ENCODE data around the gene B3GNT2. TPM values are rescaled to one million over a fixed set of nuclear protein-coding genes. Genes with fewer than 3 reads are reported as not detected.

Gene B3GNT2
- polyA plus RNA-seq, 2 donors = 13.0 to 13.5 TPM

GRCh38 chr2:62243983-62244382, 48.1 kb downstream of the B3GNT2 start:
- no peak overlapping the region for H3K4me3 ChIP-seq (ENCODE audit: low read depth in 1 of 2, low read length in 2 of 2)
- 92 to 94% methylated on average over 6 of the region's 6 CpGs for WGBS, 2 donors

GRCh38 chr2:62248226-62248625, 52.3 kb downstream of the B3GNT2 start:
- Histone ChIP-seq H3K4me1 (ENCODE audit: control insufficient read depth in 2 of 2, insufficient read depth in 2 of 2, low read length in 1 of 2) (no peaks in the 10 kb centered on the region), H3K36me3 (ENCODE audit: control insufficient read depth in 2 of 2, insufficient read depth in 2 of 2, low read length in 1 of 2) (no peaks in the 10 kb centered on the region), H3K27ac (ENCODE audit: low read depth in 2 of 2, low read length in 1 of 2) (no peak overlapping the region), H3K27me3 (ENCODE audit: control insufficient read depth in 1 of 2, insufficient read depth in 2 of 2, low read length in 2 of 2) (no peaks in the 10 kb centered on the region), H3K4me3 (ENCODE audit: low read depth in 1 of 2, low read length in 2 of 2) (no peak overlapping the region), H3K9me3 (ENCODE audit: control insufficient read depth in 2 of 2, insufficient read depth in 1 of 2, low read depth in 1 of 2, low read length in 1 of 2) (no peaks in the 10 kb centered on the region)
- whole genome bisulfite sequencing, 2 donors = 82 to 85% methylated on average over 3 of the region's 3 CpGs

More at GRCh38 chr2:62243983-62244382, 48.1 kb downstream of the B3GNT2 start:
- H3K27ac ChIP-seq (ENCODE audit: low read depth in 2 of 2, low read length in 1 of 2) = no peak overlapping the region
- no peaks in the 10 kb centered on the region for H3K36me3 ChIP-seq (ENCODE audit: control insufficient read depth in 2 of 2, insufficient read depth in 2 of 2, low read length in 1 of 2)
- no peaks in the 10 kb centered on the region for H3K27me3 ChIP-seq (ENCODE audit: control insufficient read depth in 1 of 2, insufficient read depth in 2 of 2, low read length in 2 of 2)
- no peaks in the 10 kb centered on the region for H3K4me1 ChIP-seq (ENCODE audit: control insufficient read depth in 2 of 2, insufficient read depth in 2 of 2, low read length in 1 of 2)
- H3K9me3 ChIP-seq (ENCODE audit: control insufficient read depth in 2 of 2, insufficient read depth in 1 of 2, low read depth in 1 of 2, low read length in 1 of 2) = no peaks in the 10 kb centered on the region

DNA sequence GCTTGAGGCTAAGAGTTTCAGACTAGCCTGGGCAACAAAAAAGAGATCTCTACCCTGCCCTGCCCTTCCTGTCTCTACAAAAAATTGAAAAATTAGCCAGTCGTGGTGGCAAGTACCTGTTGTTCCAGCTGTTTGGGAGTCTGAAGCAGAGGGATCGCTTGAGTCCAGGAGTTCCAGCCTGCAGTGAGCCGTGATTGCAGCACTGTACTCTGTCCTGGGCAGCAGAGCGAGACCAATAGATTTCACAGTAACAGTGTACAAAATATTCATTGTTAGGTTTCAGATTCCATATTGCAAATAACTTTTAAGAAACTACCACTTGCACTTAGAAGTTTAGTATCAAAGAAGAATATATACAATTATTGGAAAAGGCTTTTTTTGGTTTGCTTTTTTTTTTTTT, 54.3 kb downstream of the B3GNT2 start:
- H3K4me1 ChIP-seq (ENCODE audit: control insufficient read depth in 2 of 2, insufficient read depth in 2 of 2, low read length in 1 of 2) = no peaks in the 10 kb centered on the region
- no peaks in the 10 kb centered on the region for H3K27me3 ChIP-seq (ENCODE audit: control insufficient read depth in 1 of 2, insufficient read depth in 2 of 2, low read length in 2 of 2)
- H3K4me3 ChIP-seq (ENCODE audit: low read depth in 1 of 2, low read length in 2 of 2) = no peak overlapping the region
- H3K9me3 ChIP-seq (ENCODE audit: control insufficient read depth in 2 of 2, insufficient read depth in 1 of 2, low read depth in 1 of 2, low read length in 1 of 2) = peaks cover 0 to 3% of the 10 kb centered on the region in 2 donors
- WGBS, 2 donors = 87 to 95% methylated on average over 4 of the region's 4 CpGs
- no peaks in the 10 kb centered on the region for H3K36me3 ChIP-seq (ENCODE audit: control insufficient read depth in 2 of 2, insufficient read depth in 2 of 2, low read length in 1 of 2)
- no peak overlapping the region for H3K27ac ChIP-seq (ENCODE audit: low read depth in 2 of 2, low read length in 1 of 2)

- Histone ChIP-seq H3K27me3 (ENCODE audit: control insufficient read depth in 1 of 2, insufficient read depth in 2 of 2, low read length in 2 of 2) (no peaks in the 10 kb centered on the region), H3K4me3 (ENCODE audit: low read depth in 1 of 2, low read length in 2 of 2) (no peak overlapping the region), H3K9me3 (ENCODE audit: control insufficient read depth in 2 of 2, insufficient read depth in 1 of 2, low read depth in 1 of 2, low read length in 1 of 2) (peaks cover 0 to 3% of the 10 kb centered on the region in 2 donors), H3K4me1 (ENCODE audit: control insufficient read depth in 2 of 2, insufficient read depth in 2 of 2, low read length in 1 of 2) (no peaks in the 10 kb centered on the region), H3K36me3 (ENCODE audit: control insufficient read depth in 2 of 2, insufficient read depth in 2 of 2, low read length in 1 of 2) (no peaks in the 10 kb centered on the region), H3K27ac (ENCODE audit: low read depth in 2 of 2, low read length in 1 of 2) (no peak overlapping the region)
- 90 to 94% methylated on average over 1 of the region's 1 CpG for WGBS, 2 donors
These were observed 58.7 kb downstream of the B3GNT2 start for GRCh38 chr2:62254424-62255266.

DNA sequence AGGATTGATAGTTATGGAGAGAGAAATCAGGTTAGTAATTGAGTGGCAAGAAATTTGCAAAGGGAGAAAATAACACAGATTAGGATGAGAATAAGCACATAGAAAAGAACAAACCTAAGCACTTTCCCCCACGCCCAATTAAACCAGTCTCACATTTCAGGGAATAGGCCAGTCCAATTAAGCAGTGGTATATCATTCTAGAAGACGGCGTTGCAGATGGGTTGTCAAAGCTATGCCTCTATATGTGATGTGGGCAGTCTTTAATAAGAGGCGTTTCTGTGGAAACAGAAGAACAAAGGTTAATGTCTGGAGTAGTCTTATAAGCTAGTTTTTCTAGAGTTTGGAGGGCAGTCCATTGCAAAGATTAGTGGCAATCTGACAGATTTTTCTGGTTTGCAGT, 61.6 kb downstream of the B3GNT2 start:
- Histone ChIP-seq H3K9me3 (ENCODE audit: control insufficient read depth in 2 of 2, insufficient read depth in 1 of 2, low read depth in 1 of 2, low read length in 1 of 2) (peaks cover 0 to 3% of the 10 kb centered on the region in 2 donors), H3K4me3 (ENCODE audit: low read depth in 1 of 2, low read length in 2 of 2) (no peak overlapping the region), H3K4me1 (ENCODE audit: control insufficient read depth in 2 of 2, insufficient read depth in 2 of 2, low read length in 1 of 2) (no peaks in the 10 kb centered on the region), H3K27ac (ENCODE audit: low read depth in 2 of 2, low read length in 1 of 2) (no peak overlapping the region), H3K36me3 (ENCODE audit: control insufficient read depth in 2 of 2, insufficient read depth in 2 of 2, low read length in 1 of 2) (no peaks in the 10 kb centered on the region), H3K27me3 (ENCODE audit: control insufficient read depth in 1 of 2, insufficient read depth in 2 of 2, low read length in 2 of 2) (no peaks in the 10 kb centered on the region)
- WGBS, 2 donors = 91% methylated on average over 4 of the region's 4 CpGs

DNA sequence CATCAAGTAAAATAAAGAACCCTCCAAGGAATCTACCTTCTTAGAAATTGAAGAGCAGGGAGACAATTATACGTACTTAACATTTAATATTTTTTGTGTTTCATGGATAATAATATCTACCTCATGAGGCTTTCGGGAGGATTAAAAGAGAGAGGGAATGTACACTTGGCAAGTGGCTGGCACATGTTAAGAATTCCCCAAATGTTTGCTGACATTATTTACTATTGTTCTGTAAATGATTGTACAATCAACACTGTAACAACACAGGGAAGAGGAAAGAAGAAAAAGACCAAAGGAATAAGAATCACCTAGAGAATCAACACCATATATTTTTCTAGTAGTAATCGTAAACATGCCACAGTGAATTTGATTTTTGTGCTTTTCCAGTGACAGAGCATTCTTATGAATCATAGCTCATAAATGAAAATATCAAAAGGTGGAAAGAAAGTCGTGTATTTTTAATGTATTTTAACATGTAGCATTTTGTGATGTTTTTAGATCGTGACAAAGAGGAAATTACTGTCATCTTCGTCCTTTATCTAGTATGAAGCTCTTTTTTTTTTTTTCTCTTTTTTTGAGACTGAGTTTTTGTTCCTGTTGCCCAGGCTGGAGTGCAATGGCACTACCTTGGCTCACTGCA, 67.3 kb downstream of the B3GNT2 start:
- 70 to 72% methylated on average over 6 of the region's 6 CpGs for WGBS, 2 donors
- H3K4me3 ChIP-seq (ENCODE audit: low read depth in 1 of 2, low read length in 2 of 2) = no peak overlapping the region
- no peaks in the 10 kb centered on the region for H3K4me1 ChIP-seq (ENCODE audit: control insufficient read depth in 2 of 2, insufficient read depth in 2 of 2, low read length in 1 of 2)
- H3K36me3 ChIP-seq (ENCODE audit: control insufficient read depth in 2 of 2, insufficient read depth in 2 of 2, low read length in 1 of 2) = no peaks in the 10 kb centered on the region
- H3K27me3 ChIP-seq (ENCODE audit: control insufficient read depth in 1 of 2, insufficient read depth in 2 of 2, low read length in 2 of 2) = no peaks in the 10 kb centered on the region
- H3K27ac ChIP-seq (ENCODE audit: low read depth in 2 of 2, low read length in 1 of 2) = no peak overlapping the region
- H3K9me3 ChIP-seq (ENCODE audit: control insufficient read depth in 2 of 2, insufficient read depth in 1 of 2, low read depth in 1 of 2, low read length in 1 of 2) = no peaks in the 10 kb centered on the region

GRCh38 chr2:62264186-62264585, 68.3 kb downstream of the B3GNT2 start:
- Histone ChIP-seq H3K27me3 (ENCODE audit: control insufficient read depth in 1 of 2, insufficient read depth in 2 of 2, low read length in 2 of 2) (no peaks in the 10 kb centered on the region), H3K4me1 (ENCODE audit: control insufficient read depth in 2 of 2, insufficient read depth in 2 of 2, low read length in 1 of 2) (no peaks in the 10 kb centered on the region), H3K36me3 (ENCODE audit: control insufficient read depth in 2 of 2, insufficient read depth in 2 of 2, low read length in 1 of 2) (no peaks in the 10 kb centered on the region), H3K4me3 (ENCODE audit: low read depth in 1 of 2, low read length in 2 of 2) (no peak overlapping the region), H3K27ac (ENCODE audit: low read depth in 2 of 2, low read length in 1 of 2) (no peak overlapping the region), H3K9me3 (ENCODE audit: control insufficient read depth in 2 of 2, insufficient read depth in 1 of 2, low read depth in 1 of 2, low read length in 1 of 2) (no peaks in the 10 kb centered on the region)
- 79 to 86% methylated on average over 3 of the region's 3 CpGs for WGBS, 2 donors

DNA sequence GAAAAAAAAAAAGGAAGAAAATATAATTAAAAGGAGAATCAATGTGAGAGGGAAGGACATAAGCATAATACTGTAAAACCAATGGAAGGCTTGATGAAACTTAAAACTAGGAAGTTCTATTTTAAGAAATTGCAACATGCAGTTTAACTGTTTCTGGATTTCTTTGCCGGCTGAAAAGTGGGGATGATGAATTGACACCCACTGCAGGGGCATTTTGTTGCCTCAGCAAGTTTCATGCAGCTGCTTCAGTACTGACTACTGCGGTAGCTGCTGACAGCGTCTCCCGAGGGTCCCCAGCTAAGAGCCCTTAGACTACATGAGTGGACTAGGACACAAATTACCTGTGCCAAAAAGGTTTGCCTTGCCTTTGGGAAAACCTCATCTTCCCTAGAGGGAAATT, 69.2 kb downstream of the B3GNT2 start:
- no peaks in the 10 kb centered on the region for H3K4me1 ChIP-seq (ENCODE audit: control insufficient read depth in 2 of 2, insufficient read depth in 2 of 2, low read length in 1 of 2)
- H3K9me3 ChIP-seq (ENCODE audit: control insufficient read depth in 2 of 2, insufficient read depth in 1 of 2, low read depth in 1 of 2, low read length in 1 of 2) = no peaks in the 10 kb centered on the region
- H3K36me3 ChIP-seq (ENCODE audit: control insufficient read depth in 2 of 2, insufficient read depth in 2 of 2, low read length in 1 of 2) = no peaks in the 10 kb centered on the region
- H3K4me3 ChIP-seq (ENCODE audit: low read depth in 1 of 2, low read length in 2 of 2) = no peak overlapping the region
- no peaks in the 10 kb centered on the region for H3K27me3 ChIP-seq (ENCODE audit: control insufficient read depth in 1 of 2, insufficient read depth in 2 of 2, low read length in 2 of 2)
- WGBS, 2 donors = 89 to 91% methylated on average over 4 of the region's 4 CpGs
- H3K27ac ChIP-seq (ENCODE audit: low read depth in 2 of 2, low read length in 1 of 2) = no peak overlapping the region

DNA sequence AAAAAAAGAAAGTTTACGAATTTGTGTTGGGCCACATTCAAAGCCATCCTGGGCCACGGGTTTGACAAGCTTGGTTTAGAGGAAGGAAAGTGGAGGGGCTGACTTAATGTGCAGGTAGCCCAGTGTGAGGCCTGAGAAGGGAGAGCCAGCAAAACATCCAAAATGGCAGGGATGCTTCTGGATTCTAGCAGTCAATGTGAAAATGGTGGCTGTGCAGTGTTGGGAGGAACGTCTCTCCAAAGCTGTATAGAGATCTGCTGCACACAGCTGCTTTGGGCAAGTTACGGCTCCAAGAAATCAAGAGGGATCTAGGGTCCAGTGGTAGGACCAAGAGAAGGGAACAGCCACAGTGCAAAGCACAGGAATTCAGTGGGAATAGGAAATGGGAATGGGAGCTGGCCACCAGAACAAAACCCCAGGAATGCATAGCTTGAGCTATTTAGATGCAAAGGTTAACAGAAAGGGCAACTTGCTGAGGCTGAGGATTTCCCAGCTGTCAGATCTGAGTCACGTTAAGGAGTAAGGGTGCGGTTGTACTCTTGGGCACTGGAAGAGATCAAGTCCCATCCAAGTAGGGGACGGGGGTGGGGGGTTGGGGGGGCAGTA, 70.6 kb downstream of the B3GNT2 start:
- H3K27ac ChIP-seq (ENCODE audit: low read depth in 2 of 2, low read length in 1 of 2) = no peak overlapping the region
- no peaks in the 10 kb centered on the region for H3K4me1 ChIP-seq (ENCODE audit: control insufficient read depth in 2 of 2, insufficient read depth in 2 of 2, low read length in 1 of 2)
- 69 to 78% methylated on average over 7 of the region's 7 CpGs for WGBS, 2 donors
- no peaks in the 10 kb centered on the region for H3K9me3 ChIP-seq (ENCODE audit: control insufficient read depth in 2 of 2, insufficient read depth in 1 of 2, low read depth in 1 of 2, low read length in 1 of 2)
- no peaks in the 10 kb centered on the region for H3K27me3 ChIP-seq (ENCODE audit: control insufficient read depth in 1 of 2, insufficient read depth in 2 of 2, low read length in 2 of 2)
- no peaks in the 10 kb centered on the region for H3K36me3 ChIP-seq (ENCODE audit: control insufficient read depth in 2 of 2, insufficient read depth in 2 of 2, low read length in 1 of 2)
- no peak overlapping the region for H3K4me3 ChIP-seq (ENCODE audit: low read depth in 1 of 2, low read length in 2 of 2)

All from esophagus (tissue), 2 donors.